NCI-H1417 (cell line): ENCODE data around the gene TNRC6C.
A peak's percentile ranks its signal among the peaks of the same experiment; 100 is the strongest.
"Not testable (repeated sequence)": the region's sequence is repeated elsewhere in the genome, so short reads cannot be mapped to it uniquely, and the experiment has no call there.

ENCODE experiments used
- DNase-seq, 3 experiments: peaks; one replicate each; lab custom pipeline; 2025; lab: John Stamatoyannopoulos, UW

Gene TNRC6C

GRCh38 chr17:77930780-77931768, 27.4 kb upstream of the TNRC6C start:
- DNase-seq, result no peak

- DNase-seq, result no peak
These were observed 24.6 kb upstream of the TNRC6C start for GRCh38 chr17:77933777-77934398.

DNA sequence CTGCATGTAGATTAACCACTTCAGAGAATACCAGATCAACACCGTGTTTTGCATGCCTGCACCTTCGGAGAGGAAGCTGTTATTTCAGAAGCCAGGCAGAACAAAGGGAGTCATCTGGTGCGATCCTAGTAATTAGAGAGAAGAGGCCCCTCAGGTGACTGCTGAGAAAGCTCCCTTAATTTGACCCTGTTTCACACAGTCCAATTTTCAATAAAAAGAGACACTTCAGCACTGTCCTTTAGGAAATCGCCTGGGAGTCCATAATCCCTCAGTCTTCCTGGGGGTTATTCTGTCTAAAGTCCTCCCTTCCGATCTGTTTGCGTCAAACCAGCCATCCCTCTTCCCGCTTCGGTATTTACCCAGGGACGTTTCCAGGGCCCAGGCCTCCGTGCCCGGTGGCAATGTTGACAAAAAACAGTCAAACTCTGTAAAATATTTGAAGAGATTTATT, 23.4 kb upstream of the TNRC6C start:
- peak in 2 of 3 experiments; percentile 51 to 86 for DNase-seq

GRCh38 chr17:77935744-77936143, 22.8 kb upstream of the TNRC6C start:
- DNase-seq, result not testable (repeated sequence)

DNA sequence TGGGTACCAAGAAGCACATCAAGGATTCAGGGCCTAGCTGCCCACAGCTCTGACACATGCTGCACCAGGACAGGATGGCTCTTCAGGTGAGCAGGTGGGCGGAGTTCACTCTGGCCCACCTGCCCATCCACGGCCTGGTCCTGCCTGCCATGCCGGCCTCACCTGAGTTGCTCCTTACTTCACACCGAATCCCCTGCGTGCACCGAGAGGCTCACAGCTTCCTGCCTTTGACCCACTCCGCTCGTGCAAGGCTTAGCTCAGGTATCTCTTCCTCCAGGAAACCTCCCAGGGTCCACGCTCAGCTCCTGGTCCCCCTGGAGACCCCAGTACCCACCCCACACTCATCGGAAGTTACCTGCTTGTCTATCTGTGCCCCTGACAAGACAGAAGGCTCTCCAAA, 21.6 kb upstream of the TNRC6C start:
- no peak for DNase-seq

- DNase-seq, result no peak
These were observed 17.5 kb upstream of the TNRC6C start for GRCh38 chr17:77941004-77941403.

- no peak for DNase-seq
These were observed 16.2 kb upstream of the TNRC6C start for GRCh38 chr17:77942112-77942988.

- DNase-seq, result no peak
These were observed 14.5 kb upstream of the TNRC6C start for GRCh38 chr17:77943971-77944370.

- DNase-seq, result peak in 1 of 3 experiments; percentile 55
These were observed 13.9 kb upstream of the TNRC6C start for GRCh38 chr17:77944390-77945222.

DNA sequence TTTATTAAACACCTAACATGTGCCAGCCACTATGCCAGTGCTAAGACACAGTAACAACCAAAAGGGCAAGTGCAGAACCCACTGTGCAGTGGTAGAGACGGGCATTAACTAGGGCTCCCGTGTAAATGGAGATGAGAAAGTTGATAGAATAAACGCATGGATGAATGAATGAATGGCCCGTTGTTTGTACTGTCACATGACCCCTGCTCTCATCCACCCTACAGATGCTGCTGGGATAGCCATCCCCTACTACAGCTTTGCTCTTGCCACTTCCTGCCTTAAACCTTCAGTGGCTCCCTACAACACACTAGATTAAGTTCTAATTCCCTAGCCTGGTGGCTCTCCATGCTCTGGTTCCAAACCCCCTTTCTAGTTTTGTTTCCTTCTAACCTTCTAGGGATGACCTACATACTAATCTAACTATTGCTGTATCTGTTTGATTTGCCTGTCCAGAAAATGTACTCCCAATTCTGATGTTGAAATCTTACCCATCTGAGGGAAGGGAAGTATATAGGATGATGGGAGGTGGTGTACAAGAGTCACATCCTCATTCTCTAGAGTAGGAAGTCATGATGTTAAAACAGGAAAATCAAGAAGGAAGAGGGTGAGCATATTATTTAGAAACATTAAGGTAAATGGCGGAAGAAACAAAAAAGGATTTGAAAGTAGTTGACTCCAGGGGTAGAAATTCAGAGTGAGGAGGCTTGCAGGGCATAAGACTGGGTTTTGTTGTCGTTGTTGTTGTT, 11.4 kb upstream of the TNRC6C start:
- DNase-seq, result no peak

GRCh38 chr17:77948690-77949114, 9.8 kb upstream of the TNRC6C start:
- no peak for DNase-seq

DNA sequence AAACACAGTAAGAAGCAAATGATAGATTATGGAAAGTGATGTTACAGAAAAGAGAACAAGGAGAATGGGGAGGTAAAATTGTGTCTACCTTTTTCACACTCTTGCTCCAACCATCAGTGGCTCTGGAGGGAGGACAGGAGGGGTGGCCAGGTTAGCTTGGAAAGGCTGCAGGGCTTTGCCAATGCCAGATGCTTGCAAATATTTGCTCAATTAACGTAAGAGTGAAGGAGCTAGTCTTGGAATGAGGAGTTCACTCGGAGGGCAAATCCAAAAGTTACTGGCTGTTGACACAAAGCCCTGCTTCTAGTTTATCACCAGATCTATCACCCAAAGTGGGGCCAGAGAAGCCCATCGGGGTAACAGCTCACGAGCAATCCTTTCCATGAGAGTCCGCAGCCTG, 7.4 kb upstream of the TNRC6C start:
- no peak for DNase-seq

- DNase-seq, result no peak
These were observed 6.1 kb upstream of the TNRC6C start for GRCh38 chr17:77952368-77952767.

DNA sequence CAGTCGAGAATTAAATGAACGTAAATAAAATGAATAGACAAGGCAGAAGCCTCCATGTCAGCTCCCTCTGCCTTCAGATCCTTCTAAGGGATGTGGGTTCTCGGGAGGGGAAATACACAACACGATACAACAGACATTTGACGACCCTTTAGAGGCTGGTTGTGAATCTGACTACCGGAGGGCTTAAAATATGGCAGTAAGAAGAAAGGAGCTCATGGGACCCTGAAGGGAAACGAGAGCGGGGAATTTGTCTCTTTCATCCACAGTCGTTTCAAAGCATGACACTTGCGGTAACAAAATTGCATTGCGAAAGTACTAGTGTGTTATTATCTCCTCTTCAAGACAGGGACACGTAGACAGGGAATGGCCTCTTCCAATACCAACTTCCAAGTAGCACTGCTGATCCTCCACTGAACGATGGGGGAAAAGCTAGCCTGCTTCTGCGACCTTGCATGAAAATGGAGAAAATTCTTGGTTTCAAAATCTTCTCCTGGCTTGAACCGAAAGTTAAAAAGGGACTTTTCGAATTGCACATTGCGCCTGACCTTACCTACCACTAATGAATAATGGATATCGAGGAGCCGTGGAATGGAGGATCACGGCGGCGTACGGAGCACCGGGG, 1.2 kb upstream of the TNRC6C start:
- peak in 2 of 3 experiments; percentile 65 to 73 for DNase-seq

DNA sequence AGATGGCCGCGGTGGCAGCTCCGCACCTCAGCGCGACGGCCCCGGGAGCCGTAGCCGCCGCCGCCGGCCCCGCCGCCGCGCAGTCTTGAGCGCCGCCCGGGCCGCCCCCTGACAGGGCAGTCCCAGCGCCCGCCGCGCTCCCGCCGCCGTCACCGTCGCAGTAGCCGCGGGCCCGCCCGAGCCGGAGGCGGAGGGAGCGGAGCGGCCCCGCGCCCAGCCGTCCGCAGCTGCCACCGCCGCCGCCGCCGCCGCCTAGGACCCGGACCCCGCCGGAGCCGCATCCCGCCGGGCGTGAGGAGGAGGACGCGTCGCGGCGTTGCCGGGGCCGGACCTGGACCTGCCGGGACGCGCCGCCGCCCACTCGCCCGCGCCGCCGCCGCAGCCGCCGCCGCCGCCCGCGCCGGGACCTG, 218 bp downstream of the TNRC6C start:
- no peak for DNase-seq

- peak; percentile 42 to 65 (median 59) for DNase-seq
These were observed 823 bp downstream of the TNRC6C start for GRCh38 chr17:77959126-77959925.

GRCh38 chr17:77959926-77960521, 1.5 kb downstream of the TNRC6C start:
- peak; percentile 59 to 72 (median 69) for DNase-seq

DNA sequence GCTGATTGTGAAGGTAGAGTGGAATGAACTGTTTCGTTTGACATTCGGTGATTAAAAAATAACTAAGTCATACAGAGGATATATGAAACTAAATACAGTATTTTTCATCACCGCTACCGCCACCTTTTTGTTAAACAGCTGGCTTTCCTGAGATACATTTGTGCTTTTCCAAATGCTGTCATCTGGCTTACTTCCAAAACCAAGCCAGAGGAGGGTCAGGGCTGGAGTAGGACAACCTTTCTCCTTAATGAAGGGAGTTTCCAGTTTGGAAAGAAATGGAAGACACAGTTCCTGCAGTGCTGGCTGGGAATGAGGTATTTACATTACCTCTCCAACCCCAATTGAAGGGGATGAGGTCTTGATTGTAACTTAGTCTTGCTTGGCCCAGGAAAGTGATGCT, 3.2 kb downstream of the TNRC6C start:
- DNase-seq, result no peak

- DNase-seq, result no peak
These were observed 3.8 kb downstream of the TNRC6C start for GRCh38 chr17:77962348-77962747.
